HG03135 (cell line): ENCODE measurements around the gene PPP2R2C.
A peak's percentile ranks its signal among the peaks of the same experiment; 100 is the strongest.

Source experiments
- ATAC-seq: cut with Tn5 transposase; IDR thresholded peaks from one replicate; pipeline ENCODE4 v1.9.1; 2021; ENCODE audit warnings: mild to moderate bottlenecking, moderate library complexity; ENCODE audit not compliant: unreplicated experiment

The PPP2R2C gene

DNA sequence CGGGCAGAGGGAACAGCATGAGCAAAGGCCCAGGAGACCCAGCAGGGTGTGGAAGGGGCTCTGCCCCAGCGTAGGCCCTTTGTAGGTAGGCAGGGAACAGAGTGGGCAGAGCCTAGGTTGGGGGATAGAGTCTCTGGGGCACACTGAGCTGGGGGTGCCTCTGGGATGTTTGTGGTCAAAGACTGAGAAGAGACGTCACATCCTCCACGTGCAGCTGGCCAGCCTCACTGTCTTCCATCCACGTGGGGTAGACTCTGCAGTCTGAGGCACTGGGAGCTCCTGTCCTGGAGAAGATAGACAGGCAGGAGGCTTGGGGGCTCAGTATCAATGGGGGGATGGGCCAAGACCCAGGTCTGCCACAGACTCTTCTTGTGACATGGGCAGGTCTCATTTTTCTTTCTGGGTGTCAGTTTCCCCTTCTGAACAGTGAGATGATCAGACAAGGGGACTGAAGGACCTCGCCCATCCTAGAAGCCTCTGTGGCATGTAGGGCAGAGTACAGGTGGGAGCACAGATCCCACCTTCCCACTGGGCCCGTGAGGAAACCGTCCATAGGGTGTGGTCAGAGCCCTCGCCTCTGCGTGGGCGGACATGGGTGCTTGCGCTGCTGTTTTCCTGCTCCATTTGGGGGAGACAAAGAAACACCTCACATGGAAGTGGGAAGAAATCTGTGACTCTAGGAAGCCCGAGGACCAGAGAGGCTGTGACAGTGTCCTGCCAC is 179.9 kb downstream of the PPP2R2C start:
- ATAC-seq = no peak

- ATAC-seq = no peak
Measured at GRCh38 chr4:6291784-6292297, 180.6 kb downstream of the PPP2R2C start.

- no peak for ATAC-seq
Measured at GRCh38 chr4:6290769-6291547, 181.5 kb downstream of the PPP2R2C start.

DNA sequence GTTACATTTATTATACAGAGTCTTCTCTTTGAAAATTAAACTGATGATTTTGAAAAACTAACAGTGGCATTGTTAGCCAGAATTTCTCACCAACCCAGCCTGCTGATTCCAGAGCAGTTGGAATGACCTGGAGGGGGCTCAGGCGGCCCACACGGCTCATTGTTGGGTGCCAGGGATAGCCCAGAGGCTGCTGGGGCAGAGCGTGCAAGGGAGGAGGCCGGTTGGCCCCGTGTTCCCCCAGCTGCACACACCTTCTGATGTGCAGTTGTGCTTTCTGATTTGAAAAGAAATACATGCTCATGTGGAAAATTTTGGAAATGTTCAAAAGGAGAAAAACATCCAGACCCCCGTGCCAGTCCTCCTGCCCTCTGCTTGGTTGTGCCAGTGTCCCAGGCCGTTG is 182.2 kb downstream of the PPP2R2C start:
- ATAC-seq = no peak

DNA sequence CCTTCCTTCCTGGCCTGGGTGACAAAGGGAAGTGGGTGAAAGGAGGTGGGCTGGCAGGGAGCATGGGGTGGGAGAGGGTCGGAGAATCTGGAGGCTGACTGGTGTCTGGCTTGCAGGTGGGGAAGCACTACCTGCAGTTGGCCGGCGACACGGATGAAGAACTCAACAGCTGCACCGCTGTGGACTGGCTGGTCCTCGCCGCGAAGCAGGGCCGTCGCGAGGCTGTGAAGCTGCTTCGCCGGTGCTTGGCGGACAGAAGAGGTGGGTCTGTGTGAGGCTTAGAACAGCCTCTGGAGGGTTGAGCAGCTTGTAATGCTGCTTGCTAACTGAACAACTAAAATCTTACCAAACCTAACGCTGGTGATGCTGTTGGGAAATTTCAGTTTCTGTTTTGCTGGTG is 183.5 kb downstream of the PPP2R2C start:
- no peak for ATAC-seq

GRCh38 chr4:6288342-6288741 is 184.1 kb downstream of the PPP2R2C start:
- no peak for ATAC-seq

DNA sequence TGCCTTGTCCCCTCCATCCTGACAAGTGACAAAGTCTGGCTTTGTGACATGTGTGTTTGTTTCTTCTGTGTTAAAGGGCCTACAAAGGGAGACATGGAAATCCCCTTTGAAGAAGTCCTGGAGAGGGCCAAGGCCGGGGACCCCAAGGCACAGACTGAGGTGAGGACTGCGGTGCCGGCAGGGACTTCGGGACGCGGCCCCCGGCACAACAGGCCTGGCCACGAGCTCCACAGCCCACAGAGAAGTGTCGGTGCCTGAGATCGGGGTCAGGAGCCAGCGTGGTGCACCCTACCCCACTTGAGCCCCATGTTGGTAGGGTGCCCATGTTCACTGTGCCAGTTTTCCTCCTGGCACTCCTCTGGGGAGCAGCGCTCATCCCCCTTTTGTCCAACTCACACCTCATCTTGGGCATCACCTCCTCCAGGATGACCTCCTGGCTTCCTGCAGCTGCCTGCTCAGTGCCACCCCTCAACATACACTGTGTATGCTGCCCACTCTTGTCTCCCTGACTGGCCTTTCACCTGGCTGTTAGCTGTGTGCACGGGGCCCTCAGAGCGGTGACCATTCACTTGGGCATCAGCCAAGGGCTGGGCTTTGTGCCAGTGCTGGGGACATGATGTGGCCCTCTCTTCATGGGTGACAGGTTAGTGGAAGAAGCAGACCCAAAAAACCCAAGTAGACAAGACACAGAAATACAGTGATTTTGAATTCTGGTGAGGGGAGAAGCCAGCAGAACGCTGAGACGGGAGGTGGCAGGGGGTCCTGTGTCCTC is 185.2 kb downstream of the PPP2R2C start:
- ATAC-seq = no peak

- no peak for ATAC-seq
Measured at GRCh38 chr4:6283282-6283681, 189.1 kb downstream of the PPP2R2C start.

DNA sequence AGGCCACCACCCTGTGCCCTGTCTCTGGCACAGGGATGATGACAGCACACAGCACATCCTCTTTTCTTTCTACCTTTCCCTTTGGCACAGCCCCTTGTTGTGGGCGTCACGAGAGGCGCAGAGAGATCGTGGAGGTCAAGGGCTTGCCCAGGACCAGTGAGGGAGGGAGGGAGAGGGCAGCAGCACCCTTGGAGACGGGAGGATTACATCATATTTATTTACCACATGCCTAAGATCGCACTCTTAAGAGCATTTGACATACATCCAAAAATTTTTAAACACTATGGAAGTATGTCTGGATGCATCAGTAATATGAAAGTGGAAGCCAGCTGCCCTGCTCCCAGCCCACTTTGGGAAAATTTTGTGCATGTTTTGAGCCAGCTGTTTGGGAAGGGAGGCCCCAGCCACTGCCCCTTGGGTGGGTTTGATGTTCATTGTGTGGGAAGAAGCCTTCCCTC is 190.1 kb downstream of the PPP2R2C start:
- no peak for ATAC-seq

DNA sequence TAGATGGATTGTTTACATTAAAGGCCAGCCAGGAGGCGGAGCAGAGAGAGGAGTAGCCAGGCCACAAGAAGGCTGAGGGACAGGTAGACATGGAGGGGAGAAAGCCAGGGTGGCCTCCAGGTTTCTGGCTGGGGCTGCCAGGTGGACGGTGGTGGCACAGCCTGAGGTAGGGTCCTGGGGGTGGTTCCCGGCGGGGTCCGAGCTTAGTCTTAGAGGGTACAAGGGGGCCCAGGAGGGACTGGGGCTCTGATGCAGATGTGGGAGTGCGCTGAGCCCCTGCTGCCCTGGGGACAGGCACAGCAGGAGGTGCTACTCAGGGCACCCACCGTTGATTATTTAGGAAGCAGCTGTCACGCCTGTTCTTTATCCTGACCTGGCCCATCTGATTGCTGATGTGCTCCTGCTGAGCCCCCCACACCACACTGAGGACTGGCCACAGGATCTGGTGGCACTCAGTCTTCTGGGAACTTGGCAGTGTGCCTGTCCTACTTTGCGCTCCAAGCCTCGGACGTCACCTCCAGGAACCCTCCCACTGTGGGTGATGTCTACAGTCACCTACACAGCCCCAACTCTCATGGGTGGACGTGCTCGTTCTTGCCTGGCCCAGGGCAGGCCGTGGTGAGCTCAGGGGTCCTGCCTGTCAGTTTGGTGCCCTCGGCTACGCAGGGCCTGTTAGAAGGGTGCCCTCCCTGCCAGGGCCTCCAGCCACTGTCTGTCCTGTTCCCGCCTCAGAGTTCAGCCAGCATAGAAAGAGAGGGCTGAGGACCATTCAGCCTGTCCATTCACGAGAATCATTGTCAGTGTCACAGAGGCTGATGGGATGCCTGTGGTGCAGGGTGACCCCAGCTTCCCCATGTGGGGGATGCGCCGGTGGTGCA is 190.7 kb downstream of the PPP2R2C start:
- no peak for ATAC-seq

DNA sequence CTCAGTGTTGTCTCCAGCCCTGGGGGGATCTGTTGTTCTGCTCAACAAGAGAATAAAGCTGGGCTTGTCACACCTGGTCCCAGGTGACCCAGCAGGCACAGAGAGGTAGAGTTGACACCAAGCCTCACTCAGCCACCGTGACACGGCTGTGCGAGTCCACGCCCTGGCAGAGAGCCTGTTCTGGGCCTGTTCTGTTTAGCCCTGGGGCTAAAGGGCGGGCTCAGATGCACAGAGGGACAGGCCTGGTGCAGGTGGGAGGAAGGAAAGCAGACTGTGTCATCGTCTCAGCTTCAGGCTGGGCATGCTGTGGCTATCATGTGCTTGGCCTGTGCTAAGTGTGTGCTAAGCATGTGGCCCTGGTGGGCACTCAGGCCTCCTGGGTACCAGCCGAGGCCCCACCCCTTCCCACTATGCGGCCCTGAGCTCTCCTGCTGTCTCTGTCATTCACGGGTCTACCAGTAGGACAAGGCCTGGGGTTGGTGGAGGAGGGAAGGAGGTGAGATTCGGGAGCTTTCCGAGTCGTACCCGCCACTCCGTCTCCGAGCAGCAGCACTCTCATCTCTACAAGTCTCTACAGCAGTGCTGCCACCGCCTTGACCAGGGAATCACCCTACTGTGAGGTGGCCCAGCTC is 191.9 kb downstream of the PPP2R2C start:
- no peak for ATAC-seq

DNA sequence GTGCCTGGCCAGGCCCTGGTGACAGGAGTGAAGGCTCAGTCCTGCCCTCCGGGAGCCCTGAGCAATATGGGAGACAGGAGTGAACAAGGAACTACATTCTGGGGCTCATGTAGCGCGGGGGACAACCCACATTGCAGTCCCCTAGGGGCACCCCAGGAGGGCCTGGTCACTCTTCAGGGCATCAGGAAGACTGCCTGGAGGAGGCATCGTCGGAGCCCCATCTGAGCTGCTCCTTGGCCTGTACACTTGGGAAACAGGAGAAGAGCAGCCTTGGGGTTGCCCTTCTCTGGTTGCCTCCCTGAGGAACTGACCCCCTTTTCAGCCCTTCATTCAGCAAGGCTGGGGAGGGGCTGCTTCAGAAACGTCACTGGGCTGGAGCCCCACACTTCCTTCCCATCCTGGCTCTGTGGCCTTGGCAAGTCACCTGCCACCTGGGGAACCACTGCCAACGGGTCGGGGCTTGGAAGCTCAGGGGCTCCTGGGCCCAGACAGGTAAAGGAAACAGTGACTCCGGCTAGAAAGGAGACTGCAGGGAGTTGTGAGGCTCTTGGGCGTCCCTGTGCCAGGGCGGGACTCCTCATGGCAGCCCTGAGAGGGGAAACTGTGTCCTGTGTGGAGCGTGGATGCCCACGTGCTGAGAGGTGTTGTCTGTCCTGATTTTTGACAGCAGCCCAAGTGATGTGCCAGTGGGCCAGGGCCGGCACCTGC is 192.7 kb downstream of the PPP2R2C start:
- ATAC-seq = no peak

- peak; percentile 92 for ATAC-seq
Measured at GRCh38 chr4:6278801-6279197, 193.6 kb downstream of the PPP2R2C start.

GRCh38 chr4:6277935-6278800 is 194.2 kb downstream of the PPP2R2C start:
- ATAC-seq = no peak

GRCh38 chr4:6277139-6277802 is 195.1 kb downstream of the PPP2R2C start:
- ATAC-seq = no peak

DNA sequence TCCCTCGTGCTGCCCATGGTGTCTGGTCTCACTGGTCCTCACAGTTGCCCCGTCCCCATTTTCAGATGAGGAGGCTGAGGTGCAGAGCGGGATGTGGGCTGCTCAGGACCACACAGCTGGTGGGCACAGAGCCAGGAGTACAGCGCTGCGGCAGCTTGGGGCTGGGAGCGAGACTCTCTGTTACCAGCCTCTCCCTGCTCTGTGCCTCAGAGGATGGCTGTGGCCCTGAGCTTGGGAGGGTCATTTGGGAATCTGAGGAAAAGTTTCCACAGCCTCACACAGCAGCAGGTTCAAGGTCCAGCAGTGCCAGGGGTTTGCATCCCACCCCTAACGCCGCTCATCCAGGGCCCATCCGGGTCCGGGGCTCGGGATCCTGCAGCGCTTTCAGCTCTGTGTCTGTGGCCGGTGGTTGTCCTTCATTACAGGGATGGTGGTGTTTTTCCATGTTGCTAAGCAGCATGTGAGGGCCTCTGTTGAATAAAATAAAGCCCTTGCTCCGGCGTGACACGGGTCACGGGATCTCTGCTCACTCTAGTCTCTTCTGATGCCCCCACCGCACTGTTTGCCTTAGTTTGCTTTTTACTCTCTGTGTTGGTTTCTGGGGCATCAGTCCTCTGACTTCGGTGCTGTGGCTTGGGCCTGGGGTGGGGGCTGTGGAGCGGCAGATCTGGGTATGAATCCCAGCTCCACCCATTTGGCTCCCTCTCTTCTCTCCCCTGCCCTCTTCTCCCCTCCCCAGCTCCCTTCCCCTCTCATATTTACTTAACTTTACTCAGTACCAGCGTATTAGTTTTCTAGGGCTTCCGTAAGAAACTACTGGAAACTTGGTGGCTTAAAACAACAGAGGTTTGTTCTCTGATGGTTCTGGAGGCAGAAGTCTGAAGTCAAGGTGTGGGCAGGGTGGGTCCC is 196.3 kb downstream of the PPP2R2C start:
- no peak for ATAC-seq

DNA sequence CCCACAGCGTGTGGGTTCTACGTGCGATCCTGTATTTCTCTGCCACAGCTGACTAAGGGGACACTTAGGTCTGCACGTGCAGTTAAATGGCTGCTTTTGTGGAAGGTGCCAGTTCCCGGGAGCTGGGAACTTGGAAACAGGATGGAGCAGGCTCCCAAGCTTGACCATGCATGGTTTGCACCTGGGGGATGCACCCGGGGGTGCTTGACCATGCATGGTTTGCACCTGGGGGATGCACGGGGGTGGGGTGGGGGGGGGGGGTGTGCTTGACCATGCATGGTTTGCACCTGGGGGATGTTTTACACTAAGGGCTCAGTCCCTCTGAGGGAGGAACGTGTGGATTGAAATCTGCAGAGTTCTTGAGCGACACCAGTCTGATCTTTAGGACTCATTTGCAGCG is 197.1 kb downstream of the PPP2R2C start:
- ATAC-seq = no peak
